ENCODE results near the gene LRP6.

DNA sequence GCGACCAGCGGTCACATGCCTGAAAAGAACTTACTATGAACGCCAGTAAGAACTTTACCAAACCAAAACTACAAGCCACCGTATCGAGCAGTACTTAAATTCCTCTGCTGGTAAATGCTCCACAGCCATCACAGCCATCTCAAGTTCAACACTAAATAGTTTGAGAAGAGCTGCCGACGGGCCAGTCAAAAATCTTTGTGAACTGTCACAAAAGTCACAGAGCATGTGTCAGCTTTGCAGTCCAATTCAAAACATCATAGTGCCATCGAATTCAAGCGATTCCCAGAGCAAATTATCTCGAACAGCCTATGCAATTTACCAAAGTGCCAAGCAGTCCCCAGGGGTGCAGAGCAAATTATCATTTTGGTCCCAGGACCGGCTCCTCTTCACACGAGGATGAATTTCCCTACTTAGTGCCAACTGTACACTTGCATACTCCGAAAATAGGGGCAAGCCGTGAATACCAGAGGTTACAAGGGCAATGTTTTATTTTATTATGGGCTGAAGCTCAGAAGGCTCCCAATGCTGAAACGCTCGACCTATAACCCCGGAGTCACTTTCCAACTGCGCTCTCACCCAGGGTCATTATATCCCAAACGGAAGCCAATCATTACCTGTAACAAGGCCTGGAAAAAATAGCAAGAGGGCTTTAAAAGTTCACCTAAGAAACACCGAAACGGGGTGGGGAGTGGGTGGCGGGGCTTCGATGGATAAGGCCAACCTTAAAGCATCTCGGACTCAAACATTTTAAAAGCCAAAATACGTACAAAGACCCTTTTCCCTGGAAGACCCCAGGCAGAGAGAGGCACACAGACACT, 1.1 kb downstream of the LRP6 start:
- TF ChIP-seq, protein P1, sequence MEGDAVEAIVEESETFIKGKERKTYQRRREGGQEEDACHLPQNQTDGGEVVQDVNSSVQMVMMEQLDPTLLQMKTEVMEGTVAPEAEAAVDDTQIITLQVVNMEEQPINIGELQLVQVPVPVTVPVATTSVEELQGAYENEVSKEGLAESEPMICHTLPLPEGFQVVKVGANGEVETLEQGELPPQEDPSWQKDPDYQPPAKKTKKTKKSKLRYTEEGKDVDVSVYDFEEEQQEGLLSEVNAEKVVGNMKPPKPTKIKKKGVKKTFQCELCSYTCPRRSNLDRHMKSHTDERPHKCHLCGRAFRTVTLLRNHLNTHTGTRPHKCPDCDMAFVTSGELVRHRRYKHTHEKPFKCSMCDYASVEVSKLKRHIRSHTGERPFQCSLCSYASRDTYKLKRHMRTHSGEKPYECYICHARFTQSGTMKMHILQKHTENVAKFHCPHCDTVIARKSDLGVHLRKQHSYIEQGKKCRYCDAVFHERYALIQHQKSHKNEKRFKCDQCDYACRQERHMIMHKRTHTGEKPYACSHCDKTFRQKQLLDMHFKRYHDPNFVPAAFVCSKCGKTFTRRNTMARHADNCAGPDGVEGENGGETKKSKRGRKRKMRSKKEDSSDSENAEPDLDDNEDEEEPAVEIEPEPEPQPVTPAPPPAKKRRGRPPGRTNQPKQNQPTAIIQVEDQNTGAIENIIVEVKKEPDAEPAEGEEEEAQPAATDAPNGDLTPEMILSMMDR (conservative IDR thresholded peaks at IDR 0.05; ENCODE audit: low read depth, low read length): no peak
- TF ChIP-seq EZH2 (IDR thresholded peaks at IDR 0.05; ENCODE audit: low read length, unreplicated experiment): no peak
- TF ChIP-seq EZH2phosphoT487 (IDR thresholded peaks at IDR 0.05; ENCODE audit: borderline replicate concordance, low read length): no peak

All from PC-3 (cell line).